GM12892 (cell line): ENCODE measurements around the gene NAGS.

ENCODE experiments used
- POLR2A ChIP-seq: IDR thresholded peaks from 2 replicates; pipeline ENCODE4 v1.6.1; 2011; ENCODE audit warnings: low read depth, low read length, control low read depth
- POLR2AphosphoS5 ChIP-seq: IDR thresholded peaks from 2 replicates; pipeline ENCODE4 v1.6.1; 2011; ENCODE audit warnings: low read depth, low read length, control low read depth
- TAF1 ChIP-seq: IDR thresholded peaks from 2 replicates; pipeline ENCODE4 v1.6.1; 2011; ENCODE audit warnings: low read depth, mild to moderate bottlenecking, control low read depth, low read length, borderline replicate concordance

DNA sequence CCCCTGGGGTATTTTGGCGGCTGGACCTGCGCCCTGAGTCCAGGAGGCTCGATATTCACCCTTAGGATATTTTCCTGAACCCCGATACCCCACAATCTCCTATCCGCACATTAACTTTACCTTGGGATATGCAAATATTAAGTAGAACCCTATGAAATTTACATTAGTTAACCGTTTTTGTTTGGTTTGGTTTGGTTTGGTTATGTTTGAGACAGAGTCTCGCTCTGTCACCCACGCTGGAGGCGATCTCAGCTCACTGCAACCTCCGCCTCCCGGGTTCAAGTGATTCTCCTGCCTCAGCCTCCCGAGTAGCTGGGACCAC is 9.3 kb upstream of the NAGS start:
- TF ChIP-seq TAF1 (no peak), POLR2A (no peak), POLR2AphosphoS5 (no peak)
